ENCODE measurements around the gene CCDC39.
"Not testable (repeated sequence)": the region's sequence is repeated elsewhere in the genome, so short reads cannot be mapped to it uniquely, and the experiment has no call there.

CCDC39 gene

DNA sequence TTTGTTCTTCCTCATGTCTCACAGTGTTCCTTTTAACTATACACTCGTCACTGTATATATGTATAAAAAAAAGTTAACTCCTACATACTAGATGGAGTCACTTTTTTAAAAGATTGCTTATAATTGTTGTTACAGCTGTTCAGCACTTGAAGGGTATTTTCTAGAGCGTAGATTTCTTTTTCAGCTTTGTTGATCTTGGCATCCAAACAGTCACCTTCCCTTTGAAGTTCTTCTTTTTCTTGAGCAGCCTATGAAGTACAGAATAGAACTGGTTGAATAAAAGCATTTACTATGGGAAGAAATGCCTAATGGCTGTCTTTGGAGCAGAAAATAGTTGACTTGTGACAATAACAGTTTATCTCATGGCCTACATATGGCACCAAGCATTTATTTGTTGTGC is 59.6 kb downstream of the CCDC39 start:
- Histone ChIP-seq H3K4me1 (ENCODE audit: low read depth, poor library complexity, severe bottlenecking) (peaks cover 5% of the 10 kb centered on the region), H3K79me2 (ENCODE audit: insufficient read depth, low read depth) (no peaks in the 10 kb centered on the region), H3K4me3 (IDR thresholded peaks at IDR 0.05; ENCODE audit: insufficient read depth, low read depth, low read length) (no peak overlapping the region), H3K27me3 (ENCODE audit: insufficient read depth, low read depth) (no peaks in the 10 kb centered on the region), H4K20me1 (ENCODE audit: insufficient read depth) (no peaks in the 10 kb centered on the region), H3K4me2 (no peak overlapping the region), H3K9ac (no peak overlapping the region), H2AFZ (ENCODE audit: low read depth) (no peak overlapping the region), H3K27ac (no peak overlapping the region), H3K36me3 (ENCODE audit: insufficient read depth) (no peaks in the 10 kb centered on the region)
- TF ChIP-seq, protein P1, sequence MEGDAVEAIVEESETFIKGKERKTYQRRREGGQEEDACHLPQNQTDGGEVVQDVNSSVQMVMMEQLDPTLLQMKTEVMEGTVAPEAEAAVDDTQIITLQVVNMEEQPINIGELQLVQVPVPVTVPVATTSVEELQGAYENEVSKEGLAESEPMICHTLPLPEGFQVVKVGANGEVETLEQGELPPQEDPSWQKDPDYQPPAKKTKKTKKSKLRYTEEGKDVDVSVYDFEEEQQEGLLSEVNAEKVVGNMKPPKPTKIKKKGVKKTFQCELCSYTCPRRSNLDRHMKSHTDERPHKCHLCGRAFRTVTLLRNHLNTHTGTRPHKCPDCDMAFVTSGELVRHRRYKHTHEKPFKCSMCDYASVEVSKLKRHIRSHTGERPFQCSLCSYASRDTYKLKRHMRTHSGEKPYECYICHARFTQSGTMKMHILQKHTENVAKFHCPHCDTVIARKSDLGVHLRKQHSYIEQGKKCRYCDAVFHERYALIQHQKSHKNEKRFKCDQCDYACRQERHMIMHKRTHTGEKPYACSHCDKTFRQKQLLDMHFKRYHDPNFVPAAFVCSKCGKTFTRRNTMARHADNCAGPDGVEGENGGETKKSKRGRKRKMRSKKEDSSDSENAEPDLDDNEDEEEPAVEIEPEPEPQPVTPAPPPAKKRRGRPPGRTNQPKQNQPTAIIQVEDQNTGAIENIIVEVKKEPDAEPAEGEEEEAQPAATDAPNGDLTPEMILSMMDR (conservative IDR thresholded peaks at IDR 0.05; ENCODE audit: low read depth, low read length), result no peak

GRCh38 chr3:180618563-180618962 is 60.7 kb downstream of the CCDC39 start:
- not testable (repeated sequence) for H3K4me3 ChIP-seq (IDR thresholded peaks at IDR 0.05; ENCODE audit: insufficient read depth, low read depth, low read length); H3K36me3 ChIP-seq (ENCODE audit: insufficient read depth); H3K79me2 ChIP-seq (ENCODE audit: insufficient read depth, low read depth)

DNA sequence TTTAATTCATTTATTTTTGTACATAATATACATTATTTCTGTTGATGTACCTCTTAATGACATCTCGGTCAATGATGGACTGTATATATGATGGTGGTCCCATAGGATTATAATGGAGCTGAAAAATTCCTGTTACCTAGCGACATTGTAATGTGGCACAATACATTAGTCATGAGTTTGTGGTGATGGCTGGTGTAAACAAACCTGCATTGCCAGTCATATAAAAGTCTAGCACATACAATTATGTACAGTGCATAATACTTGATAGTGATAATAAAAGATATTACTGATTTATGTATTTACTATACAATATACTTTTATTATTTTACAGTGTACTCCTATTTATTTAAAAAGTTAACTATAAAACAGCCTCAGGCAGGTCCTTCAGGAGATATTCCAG is 62.2 kb downstream of the CCDC39 start:
- H2AFZ ChIP-seq (ENCODE audit: low read depth), result no peak overlapping the region
- H3K4me1 ChIP-seq (ENCODE audit: low read depth, poor library complexity, severe bottlenecking), result no peaks in the 10 kb centered on the region
- H3K27ac ChIP-seq, result no peak overlapping the region
- H4K20me1 ChIP-seq (ENCODE audit: insufficient read depth), result no peaks in the 10 kb centered on the region
- no peaks in the 10 kb centered on the region for H3K36me3 ChIP-seq (ENCODE audit: insufficient read depth)
- TF ChIP-seq, protein P1 (conservative IDR thresholded peaks at IDR 0.05; ENCODE audit: low read depth, low read length), result no peak
- no peaks in the 10 kb centered on the region for H3K79me2 ChIP-seq (ENCODE audit: insufficient read depth, low read depth)
- no peak overlapping the region for H3K9ac ChIP-seq
- H3K4me3 ChIP-seq (IDR thresholded peaks at IDR 0.05; ENCODE audit: insufficient read depth, low read depth, low read length), result no peak overlapping the region
- H3K4me2 ChIP-seq, result no peak overlapping the region
- H3K27me3 ChIP-seq (ENCODE audit: insufficient read depth, low read depth), result no peaks in the 10 kb centered on the region

More at GRCh38 chr3:180618563-180618962, 60.7 kb downstream of the CCDC39 start:
- not testable (repeated sequence) for H3K4me2 ChIP-seq; H3K4me1 ChIP-seq (ENCODE audit: low read depth, poor library complexity, severe bottlenecking); H3K9ac ChIP-seq; H3K27ac ChIP-seq; H2AFZ ChIP-seq (ENCODE audit: low read depth); H3K27me3 ChIP-seq (ENCODE audit: insufficient read depth, low read depth); H4K20me1 ChIP-seq (ENCODE audit: insufficient read depth)

DNA sequence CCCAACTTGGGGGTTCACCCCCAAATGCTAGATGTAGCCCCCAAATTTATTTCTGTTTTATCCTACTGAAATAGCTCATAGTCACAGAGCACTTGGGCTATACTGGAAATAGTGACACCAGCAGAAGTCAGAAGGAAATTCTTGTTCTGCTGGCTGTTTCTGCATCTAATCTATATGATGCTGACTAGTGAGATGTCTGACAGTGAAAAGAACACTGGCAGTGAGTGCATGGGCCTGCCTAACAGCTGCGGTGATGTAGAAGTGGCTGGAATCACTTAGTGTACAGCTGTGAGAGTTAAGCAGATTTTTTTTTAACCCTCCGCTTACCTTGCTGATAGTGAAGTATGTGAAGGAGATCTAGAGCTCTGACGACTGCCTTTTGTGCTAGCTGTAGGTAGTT is 63.3 kb downstream of the CCDC39 start:
- Histone ChIP-seq H3K4me2 (no peak overlapping the region), H3K4me3 (IDR thresholded peaks at IDR 0.05; ENCODE audit: insufficient read depth, low read depth, low read length) (no peak overlapping the region), H3K9ac (no peak overlapping the region), H3K36me3 (ENCODE audit: insufficient read depth) (no peaks in the 10 kb centered on the region), H3K4me1 (ENCODE audit: low read depth, poor library complexity, severe bottlenecking) (no peaks in the 10 kb centered on the region), H3K27me3 (ENCODE audit: insufficient read depth, low read depth) (no peaks in the 10 kb centered on the region), H3K79me2 (ENCODE audit: insufficient read depth, low read depth) (no peaks in the 10 kb centered on the region), H2AFZ (ENCODE audit: low read depth) (no peak overlapping the region), H4K20me1 (ENCODE audit: insufficient read depth) (no peaks in the 10 kb centered on the region), H3K27ac (no peak overlapping the region)
- TF ChIP-seq, protein P1 (conservative IDR thresholded peaks at IDR 0.05; ENCODE audit: low read depth, low read length), result no peak

DNA sequence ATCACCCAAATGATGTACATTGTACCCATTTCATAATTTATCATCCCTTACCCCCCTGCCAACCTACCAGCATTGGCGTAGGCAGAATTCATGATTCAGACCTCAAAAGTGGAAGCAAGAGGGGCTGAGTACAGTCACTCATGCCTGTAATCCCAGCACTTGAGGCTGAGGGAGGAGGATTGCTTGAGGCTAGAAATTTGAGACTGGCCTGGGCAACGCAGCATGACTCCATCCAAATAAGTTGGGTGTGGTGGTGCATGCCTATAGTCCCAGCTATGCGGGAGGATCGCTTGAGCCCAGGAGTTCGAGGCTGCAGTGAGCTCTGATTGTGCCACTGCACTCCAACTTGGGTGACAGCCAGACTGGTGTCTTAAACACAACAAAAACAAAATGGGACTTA is 66.9 kb downstream of the CCDC39 start:
- Histone ChIP-seq H3K36me3 (ENCODE audit: insufficient read depth) (no peaks in the 10 kb centered on the region; the same call in 1 of the 2 replicates), H3K79me2 (ENCODE audit: insufficient read depth, low read depth) (no peaks in the 10 kb centered on the region), H3K27me3 (ENCODE audit: insufficient read depth, low read depth) (no peaks in the 10 kb centered on the region), H3K4me2 (no peak overlapping the region), H3K4me1 (ENCODE audit: low read depth, poor library complexity, severe bottlenecking) (no peaks in the 10 kb centered on the region), H2AFZ (ENCODE audit: low read depth) (no peak overlapping the region), H3K9ac (no peak overlapping the region), H4K20me1 (ENCODE audit: insufficient read depth) (no peaks in the 10 kb centered on the region; the same call in 1 of the 2 replicates), H3K27ac (no peak overlapping the region), H3K4me3 (IDR thresholded peaks at IDR 0.05; ENCODE audit: insufficient read depth, low read depth, low read length) (no peak overlapping the region)
- TF ChIP-seq, protein P1 (conservative IDR thresholded peaks at IDR 0.05; ENCODE audit: low read depth, low read length), result no peak
